HG03571 (cell line): ENCODE results near the gene CIPC.

Experiments used
- ATAC-seq: cut with Tn5 transposase; IDR thresholded peaks from one replicate; pipeline ENCODE4 v1.9.1; 2021; ENCODE audit not compliant: unreplicated experiment

Gene CIPC

DNA sequence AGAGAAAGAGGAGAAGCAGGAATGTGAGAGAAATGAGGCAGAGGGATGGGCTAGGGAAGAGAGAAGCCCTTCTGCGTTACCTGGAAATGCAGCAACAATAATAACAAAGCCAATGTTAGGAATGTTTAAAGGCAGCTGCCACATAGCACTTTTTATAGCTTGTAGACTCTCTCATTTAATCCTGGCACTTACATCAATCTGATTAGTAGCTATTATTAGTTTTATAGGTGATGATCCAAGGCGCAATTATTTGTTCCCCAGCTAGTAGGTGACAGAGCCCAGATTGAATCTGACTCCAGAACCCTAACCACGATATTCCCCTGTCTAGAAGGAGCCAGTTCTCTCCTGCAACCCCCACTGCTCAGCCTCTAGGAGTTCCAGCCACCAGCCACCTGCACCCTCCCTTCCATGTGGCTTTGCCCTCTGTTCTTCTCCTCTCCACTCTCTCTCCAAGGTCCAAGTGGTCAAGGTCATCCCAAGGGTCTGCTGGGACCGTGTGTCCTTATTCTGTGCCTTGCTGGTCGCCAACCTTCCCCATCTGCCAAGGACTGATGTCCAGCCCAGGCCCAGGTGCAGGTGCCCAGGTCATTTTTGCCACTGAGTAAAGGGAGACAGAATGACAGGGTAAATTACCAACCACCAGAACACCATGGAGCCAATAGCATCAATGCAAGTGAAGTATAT is 29.4 kb upstream of the CIPC start:
- no peak for ATAC-seq

DNA sequence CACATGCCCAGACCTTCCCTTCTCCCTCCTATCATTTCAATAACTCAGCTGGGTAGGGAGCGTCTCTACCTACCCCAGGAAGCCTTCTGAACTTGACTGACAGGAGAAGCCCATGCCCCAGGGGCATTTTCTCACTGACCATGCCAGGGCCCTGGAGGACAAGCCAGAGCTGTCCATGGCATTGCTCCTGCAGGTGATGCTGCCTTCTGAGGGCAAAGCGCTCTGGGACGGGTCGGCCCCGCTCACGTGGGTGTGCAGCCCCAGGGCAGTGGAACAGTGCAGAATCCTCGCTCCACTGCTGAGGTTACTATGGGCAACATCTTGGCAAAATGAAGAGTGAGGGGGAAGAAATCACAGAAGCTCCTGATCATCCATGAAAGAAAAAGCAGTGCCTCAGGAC is 28.5 kb upstream of the CIPC start:
- no peak for ATAC-seq

DNA sequence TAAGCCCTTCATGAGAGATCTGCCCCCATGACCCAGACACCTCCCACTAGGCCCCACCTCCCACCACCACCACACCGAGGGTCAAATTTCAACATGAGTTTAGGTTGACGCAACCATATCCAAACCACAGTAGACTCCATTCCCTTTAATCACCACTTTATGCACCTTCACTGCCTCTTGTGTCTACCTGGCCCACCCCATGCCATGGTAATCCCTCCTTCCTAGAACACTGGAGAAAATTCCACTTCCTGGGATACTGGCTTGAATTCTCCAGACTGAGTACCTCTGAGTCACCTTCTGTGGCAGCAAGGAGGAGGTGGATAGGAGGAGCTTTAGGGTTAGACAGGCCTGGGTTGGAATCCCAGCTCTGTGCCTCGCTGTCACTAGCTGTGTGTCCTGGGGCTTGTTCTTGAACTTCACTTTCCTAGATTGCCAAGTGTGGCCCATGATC is 26.1 kb upstream of the CIPC start:
- ATAC-seq: no peak

DNA sequence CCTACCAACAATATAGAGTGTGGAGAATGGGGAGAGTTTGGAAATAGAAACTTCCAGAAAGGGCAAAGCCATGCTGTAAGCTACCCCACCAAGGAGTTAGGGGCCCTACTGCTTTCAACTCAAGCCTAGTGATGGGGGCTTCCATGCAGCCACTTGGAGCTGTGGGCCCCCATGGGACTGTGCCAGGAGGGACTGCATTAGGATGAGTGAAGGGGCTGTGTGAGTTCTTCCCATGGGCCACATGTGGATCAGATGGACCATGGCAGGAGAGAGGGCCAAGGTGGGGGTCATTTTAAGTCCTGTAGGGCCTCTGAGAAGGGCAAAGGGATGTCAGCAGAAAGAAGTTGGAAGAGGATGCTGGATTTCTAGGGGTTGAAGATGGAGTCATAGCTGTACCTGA is 23.1 kb upstream of the CIPC start:
- no peak for ATAC-seq

DNA sequence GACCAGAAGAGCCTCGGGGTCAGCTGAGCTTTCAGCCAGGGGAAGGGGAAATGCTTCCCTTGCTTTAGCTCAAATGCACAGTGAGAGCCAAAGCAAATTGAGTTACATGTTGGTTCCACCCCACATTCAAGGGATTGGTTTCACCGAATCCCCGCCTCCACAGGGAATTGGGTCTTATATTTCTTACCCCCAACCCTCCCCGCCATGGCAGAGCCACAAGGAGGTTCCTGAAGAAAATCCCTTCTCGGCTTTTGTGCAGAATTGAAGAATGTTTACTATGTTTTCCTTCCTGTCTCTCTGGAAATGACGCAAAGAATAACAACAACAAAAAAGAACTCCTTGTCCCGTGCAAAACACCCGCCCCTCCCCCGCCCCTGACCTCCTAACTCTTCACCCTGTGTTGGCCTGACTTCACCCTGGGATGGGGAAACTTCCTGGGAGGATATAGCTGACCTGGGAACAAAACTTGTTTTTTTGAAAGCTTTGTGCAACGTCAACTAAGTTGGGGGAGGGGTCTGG is 21.9 kb upstream of the CIPC start:
- ATAC-seq: no peak

DNA sequence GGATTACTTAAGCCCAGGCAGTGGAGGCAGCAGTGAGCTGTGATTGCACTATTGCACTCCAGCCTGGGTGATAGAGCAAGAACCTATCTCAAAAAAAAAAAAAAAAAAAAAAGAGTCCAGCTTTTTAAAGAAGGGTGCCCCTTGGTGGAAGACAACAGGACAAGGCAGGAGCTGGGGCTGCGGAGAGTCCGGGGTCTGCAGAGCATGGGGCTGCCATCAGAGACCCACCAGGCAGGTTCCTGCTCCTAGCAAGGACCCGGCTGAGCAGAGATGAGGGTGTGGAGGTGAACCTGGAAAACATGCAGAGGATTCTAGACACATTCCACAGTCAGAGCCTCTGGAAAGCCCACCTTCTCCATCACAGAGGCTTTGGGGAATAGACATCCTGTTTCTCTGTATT is 21.0 kb upstream of the CIPC start:
- no peak for ATAC-seq

DNA sequence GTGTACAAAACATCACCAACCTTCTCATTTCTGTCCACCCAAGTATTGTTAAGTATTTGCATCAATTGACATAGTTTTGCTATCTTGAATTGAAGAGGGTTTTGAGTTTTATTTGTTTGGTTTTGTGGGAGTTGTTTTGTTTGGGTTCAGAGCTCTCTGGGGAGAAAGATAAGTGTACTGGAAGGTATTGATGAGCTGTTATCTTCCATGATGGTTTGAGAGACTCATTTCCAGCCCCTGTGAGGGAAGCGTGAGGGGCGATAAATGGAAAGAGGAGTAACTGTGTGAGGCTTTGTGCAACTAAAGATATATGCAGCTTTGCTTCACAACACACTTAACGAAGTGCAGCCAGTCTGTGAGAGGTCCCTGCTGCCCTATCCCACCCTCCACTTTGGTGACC is 15.7 kb upstream of the CIPC start:
- ATAC-seq: no peak

DNA sequence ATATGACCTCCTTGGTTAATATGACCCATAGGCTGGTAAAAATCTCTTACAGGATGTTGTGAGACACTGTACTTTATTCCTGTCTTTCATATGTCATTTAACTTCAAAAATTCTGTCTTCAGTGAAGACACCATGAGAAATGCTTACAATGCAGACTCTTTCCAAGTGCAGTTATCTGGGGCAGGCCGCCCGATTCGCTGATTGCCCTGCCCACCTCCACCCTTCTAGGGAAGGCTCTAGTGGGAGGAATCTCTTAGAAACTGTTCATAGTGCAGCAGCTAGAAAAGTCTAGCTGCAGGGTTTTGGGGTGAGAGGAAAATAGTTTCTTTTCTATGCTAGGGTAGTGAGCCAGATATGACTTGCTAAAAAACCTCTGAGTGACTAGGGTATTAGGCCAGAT is 15.0 kb upstream of the CIPC start:
- no peak for ATAC-seq

DNA sequence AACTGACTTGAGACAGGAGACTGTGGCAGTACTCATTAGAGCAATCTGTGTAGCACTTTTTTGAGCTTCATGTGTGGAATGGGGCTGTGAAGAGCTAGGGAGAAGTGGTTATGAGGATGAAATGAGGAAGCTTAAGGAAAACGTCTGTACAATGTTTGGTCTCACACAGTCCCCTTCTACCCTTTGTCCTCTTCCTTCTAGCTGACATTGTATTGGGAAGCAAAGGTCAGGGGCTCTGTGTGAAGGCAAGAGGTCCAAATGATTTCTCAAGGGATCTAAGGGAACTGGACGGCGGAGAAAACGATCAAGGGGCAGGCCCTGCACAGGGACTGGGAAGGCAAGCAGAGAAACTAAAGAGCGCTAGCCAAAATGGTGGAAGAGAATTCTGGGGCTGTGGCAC is 13.1 kb upstream of the CIPC start:
- ATAC-seq: no peak

DNA sequence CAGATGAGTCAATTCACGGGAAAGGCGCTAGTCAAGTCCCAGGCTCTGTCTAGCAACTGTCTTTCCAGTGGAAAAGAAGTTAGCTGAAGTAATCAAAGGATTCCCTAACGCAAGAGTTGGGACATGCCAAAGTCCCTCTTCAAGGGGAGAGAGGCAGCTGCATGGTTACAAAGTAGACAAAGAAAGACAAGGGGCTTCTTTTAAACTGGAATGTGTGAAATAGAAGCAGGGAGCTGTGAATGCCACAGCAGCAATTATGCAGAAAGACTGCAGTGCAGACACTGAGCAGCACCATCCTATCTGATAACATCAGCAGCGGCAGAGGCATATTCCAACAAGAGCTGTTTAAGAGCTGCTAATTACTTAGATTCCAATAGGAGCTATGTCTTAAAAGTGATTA is 12.5 kb upstream of the CIPC start:
- no peak for ATAC-seq

DNA sequence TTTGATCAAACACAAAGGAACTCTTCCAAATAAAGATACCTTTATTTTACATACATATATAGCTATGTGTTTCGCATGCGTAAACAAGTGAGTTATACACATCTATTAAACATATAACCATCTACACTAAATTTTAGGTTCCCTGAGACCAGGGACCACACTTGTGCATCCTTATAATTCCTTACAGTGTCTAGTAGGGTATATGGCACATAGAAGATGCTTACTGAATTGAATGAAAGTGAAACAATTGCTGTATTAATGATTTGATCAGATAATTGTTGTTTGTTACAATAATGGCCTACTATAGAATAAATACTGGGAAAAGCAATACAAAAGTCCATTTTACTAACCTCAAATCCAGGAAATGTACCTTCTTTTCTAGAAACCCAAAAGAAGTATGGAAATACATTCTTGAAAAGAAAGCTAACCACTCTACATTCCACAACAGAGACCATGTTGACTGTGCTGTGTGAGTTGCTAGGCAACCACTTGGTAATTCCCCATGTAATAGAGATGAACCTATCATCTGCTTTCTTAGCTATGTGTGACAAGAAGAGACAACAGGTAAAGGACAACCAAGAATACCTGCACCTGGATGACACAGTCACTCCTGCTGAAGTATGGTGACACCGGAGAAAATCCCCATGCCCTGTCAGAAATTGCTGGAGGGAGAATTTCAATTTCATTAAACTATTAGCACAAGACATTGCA is 11.9 kb upstream of the CIPC start:
- no peak for ATAC-seq

DNA sequence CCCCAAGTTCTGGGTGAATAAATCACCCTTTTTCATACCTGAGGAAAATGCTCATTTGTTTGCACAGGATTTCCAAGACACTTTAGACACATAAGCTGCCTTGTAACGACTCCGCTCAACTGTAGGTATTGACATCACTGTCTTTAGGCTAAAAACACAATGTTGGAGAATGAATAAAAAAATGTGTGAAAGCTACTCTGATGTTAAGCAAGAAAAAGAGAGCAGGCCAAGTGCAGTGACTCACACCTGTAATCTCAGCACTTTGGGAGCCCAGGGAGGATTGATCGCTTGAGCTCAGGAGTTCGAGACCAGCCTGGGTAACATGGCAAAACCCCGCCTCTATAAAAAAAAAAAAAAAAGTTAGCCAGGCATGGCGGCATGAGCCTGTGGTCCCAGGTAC is 11.1 kb upstream of the CIPC start:
- ATAC-seq: no peak

DNA sequence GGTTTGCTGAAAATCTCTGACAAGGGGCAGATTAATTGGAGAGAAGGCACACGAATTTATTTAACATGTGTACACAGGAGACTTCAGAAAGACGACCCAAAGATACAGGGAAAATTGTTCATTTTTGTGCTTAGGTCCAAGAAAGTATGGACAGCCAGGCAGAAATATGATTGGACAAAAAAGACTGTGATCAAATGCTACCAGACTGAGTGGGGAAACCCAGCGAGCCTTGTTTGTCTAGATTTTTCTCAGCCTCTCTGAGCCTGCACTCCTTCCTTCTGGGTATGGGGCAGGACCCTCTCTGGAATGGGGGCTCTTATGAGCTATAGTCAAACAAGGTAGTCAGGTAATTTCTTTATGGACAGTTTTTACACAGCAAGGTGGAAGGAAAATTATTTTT is 10.4 kb upstream of the CIPC start:
- no peak for ATAC-seq

DNA sequence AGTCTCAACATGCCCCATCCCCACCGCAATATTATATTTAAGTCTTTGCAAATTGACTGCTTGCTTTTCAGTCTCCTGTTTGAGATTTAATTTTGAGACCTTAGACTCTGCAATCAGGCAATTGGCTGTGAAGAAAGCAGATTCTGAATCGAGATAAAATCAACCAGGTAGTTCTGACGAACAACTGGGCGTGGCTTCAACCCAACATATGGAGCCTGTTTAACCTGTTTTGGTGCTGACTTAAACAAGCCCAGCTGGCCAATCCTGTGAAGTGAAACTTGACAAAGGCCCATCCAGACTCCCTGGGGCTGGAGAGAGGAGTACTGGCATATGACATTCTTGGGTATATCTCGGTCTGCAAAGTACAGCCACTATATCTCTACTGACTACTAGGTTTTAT is 9.8 kb upstream of the CIPC start:
- ATAC-seq: no peak

DNA sequence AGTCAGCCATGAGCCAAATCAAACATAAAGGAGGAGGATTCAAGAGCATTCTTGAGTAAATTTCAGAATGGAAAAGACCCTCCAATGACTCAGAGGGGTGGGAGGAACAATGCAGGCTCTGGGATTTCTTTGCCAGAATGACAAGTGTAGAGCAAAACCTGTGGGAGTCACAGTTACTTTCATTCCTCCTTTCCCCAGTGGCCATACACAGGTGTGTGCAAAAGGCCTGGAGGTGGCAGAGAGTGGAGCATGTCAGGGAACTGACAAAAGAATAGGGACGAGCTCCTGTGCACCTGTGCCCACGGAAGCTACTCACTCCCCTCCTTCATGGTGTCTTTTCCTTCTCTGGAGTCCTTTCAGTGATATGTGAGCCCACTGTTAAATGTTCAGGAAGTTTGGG is 9.4 kb upstream of the CIPC start:
- no peak for ATAC-seq

DNA sequence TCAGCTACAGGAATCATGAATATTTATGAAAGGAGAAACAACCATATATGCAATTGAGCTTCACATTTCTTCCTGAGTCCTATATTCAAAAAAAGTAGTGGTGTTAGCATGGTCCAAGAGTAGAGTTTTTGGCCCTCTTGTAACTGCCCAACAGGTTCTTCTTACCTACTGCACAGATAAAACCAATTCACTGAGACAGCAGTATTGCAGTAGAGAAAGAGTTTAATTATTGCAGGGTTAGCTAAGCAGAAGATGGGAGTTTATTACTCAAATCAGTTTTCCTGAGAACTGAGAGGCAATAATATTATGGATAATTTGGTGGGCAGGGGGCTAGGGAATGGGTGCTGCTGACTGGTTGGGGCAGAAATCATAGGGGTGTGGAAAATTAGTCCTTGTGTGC is 6.5 kb upstream of the CIPC start:
- ATAC-seq: no peak

DNA sequence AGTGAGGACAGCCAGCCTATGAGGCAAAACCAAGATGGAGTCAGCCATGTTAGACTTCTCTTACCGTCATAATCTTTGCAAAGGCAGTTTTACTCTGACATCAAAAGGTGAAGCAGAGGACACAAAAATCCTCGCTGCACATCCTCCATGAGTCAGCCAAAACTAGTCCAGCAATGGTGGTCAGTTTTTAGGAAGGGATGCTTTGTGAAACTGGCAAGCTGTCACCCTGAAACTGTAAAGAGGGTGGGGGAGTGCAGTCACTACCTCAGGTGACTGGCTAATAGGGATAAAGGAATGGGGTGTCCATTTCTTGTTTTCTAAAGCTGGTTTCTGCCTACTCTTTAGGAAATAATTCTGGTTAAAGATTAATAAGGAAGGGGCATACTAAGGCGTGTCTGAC is 5.4 kb upstream of the CIPC start:
- ATAC-seq: no peak

DNA sequence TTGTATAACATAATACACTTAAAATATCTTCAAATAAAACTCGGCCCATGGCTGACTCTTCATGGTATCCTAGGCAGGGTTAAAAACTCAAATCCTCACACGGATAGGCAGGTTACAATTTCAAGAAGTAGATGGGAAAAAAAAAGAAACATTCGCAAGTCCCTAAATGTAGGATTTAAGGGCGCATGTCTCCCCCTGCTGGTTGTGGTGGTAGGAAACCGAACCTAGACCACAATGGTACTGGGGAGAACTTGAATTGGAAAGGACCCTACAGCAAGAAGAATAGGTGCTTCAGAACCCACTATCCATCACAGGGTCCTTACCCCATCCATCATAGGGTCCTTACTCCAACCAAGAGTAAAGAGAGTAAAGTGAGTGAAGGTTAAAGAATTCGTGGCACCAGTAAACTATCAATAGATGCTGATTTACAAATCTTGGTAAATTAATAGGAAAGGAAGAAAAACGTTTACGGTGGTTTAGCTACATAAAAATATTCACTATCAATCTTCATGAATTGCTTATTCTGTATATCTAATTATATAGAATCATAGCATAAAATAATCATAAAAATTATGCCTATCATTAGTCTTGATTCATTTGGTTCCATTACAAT is 3.3 kb upstream of the CIPC start:
- no peak for ATAC-seq

DNA sequence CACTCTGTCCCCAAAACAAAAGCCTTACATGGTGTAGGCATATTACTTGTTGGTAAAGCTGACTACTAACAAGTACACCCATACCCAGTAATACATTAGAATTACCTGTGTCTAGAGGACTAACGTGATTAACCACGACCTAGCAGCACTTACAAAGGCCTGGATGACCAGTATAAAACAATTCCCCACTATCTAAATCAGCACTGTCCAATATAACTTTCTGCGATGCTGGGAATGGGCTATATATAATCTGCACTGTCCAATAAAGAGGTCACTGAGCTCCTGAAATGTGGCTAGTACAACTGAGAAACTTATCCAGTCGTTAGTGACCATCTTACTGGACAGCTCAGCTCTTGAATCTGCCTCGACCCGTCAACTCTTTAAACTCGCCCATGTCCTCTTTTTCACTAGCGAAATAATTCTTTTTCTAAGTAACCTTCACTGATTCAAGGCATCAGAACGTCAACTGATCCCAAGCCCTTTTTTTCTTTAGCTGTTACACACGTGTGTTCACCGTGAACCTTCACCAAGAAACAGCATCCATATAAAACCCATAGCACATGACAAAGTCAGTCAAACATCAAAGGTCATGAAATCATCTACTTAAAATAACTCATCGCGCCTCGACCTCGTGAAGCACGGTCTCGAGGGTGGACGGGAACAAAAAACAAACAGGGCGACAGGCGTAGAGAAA is 905 bp upstream of the CIPC start:
- no peak for ATAC-seq

DNA sequence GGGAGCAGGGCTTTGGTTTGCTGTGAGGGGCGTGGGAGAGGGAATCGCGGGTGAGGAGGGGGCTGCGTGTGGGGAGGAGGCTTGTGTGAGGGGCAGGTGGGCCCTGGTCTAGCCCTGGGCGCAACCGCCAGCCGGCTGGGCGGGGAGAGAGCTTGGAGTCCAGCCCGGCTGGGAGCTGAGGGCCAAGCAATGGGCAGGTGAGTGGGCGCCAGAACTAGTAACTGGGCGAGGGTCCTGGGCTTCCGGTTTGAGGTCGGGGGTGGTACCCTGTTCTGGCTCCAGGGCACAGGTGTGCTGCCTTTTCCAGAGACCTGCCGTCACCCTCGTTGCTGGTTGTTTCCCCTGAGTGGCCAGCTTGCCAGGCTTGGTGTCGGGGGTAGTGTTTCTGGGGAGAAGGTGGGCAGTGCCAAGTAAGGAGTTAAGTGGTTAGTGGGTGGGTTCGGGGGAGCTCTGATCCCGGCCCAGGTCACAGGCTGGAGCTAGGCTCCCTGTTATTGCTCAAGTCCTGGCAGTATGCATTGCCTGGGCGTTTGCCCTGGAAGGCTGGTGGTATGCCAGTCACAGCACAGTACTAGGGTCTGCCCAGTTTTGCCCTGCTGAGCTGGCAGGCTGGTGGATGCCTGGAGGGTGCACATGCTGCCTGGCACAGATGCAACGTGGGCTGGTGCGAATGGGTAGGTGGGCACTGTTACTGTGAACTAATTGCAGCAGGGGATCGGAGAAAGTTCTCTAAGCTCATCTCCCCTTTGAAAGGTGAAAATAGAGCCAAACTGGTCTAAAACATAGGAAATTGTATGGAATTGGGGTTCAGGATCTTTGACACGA is 683 bp downstream of the CIPC start:
- ATAC-seq: no peak
